ENCODE results near the gene SPRR1A.
"Not testable (repeated sequence)": the region's sequence is repeated elsewhere in the genome, so short reads cannot be mapped to it uniquely, and the experiment has no call there.

The SPRR1A gene

GRCh38 chr1:152972196-152972886 is 11.5 kb upstream of the SPRR1A start:
- DNase-seq (ENCODE audit: extremely low read depth in 1 of 2, low read depth in 1 of 2): no peak

GRCh38 chr1:152976688-152977087 is 7.2 kb upstream of the SPRR1A start:
- no peak for DNase-seq (ENCODE audit: extremely low read depth in 1 of 2, low read depth in 1 of 2)

GRCh38 chr1:152977614-152978013 is 6.3 kb upstream of the SPRR1A start:
- no peak for DNase-seq (ENCODE audit: extremely low read depth in 1 of 2, low read depth in 1 of 2)

DNA sequence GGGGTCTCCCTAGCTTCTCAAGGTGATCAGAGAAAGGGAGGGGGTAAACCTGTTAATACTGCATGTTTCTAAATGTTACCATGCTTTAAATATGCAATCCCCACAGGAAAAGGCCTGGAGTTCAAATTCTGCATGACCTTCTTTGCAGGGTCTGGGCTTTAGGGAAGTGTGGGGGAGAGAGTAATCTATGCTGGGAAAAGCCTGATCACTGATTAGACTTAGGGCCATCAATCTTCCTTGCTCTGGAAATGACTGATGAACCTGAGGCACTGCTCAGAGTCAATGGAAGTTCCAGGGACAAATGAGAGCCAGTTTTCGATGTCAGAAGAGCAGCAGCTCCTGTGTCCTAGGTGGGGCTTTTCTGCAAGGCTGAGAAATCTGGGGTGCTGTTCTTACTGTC is 3.2 kb upstream of the SPRR1A start:
- DNase-seq (ENCODE audit: extremely low read depth in 1 of 2, low read depth in 1 of 2): no peak

DNA sequence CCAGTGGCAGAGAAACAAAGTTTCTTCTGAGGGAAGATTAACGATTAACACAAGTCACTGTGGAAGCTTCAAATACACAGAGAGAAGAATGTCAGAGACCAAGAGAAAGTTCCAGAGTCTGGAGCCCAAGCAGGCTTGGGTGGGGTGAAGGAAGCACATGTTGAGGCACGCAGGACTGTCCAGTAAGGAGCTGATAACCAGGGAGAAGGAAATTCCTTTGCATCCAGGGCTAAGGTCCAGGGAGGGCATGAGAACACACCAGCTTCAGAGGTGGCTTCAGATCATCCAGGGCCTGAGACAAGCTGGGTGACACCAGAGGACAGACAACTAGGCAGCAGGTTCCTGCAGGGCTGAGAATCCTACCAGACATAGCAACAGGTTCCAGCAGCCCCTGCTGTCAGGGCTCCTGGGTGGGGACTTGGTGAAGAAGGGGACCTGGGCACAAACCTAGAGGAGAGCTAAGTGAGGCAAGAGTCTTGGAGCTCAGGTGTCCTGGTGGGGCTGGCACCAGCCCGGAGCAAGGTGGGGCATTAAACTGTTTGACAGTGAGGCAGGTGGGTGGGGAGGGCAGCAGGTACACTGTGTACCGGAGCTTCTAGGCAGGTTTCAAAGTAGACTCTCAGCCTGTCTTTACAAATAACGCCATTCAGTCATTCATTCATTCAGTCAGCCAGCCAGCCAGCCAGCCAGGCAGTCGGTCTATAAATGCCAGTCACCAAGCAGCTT is 2.6 kb upstream of the SPRR1A start:
- no peak for DNase-seq (ENCODE audit: extremely low read depth in 1 of 2, low read depth in 1 of 2)

DNA sequence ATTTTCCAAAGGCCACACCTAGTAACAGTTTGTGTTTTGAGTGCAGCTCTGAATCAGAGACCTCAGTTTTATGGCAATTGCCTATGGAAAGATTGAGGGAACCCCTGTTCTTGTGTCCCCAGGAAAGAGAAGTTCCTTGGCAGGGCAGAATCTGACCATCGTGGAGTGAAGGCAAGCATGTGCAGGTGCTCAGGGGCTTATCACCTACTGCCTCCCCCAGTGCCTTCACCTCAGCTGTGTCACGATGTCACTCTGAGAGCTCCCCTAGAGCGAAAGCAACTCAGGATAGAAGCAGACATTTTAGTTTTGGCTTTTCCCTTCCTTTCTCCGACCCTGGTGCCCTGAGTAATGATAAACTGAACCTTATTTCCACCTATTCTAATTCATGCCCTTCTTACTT is 1.8 kb upstream of the SPRR1A start:
- DNase-seq (ENCODE audit: extremely low read depth in 1 of 2, low read depth in 1 of 2): no peak

GRCh38 chr1:152983234-152983633 is 647 bp upstream of the SPRR1A start:
- no peak for DNase-seq (ENCODE audit: extremely low read depth in 1 of 2, low read depth in 1 of 2)

- DNase-seq (ENCODE audit: extremely low read depth in 1 of 2, low read depth in 1 of 2): no peak
Observed at GRCh38 chr1:152986578-152986977, 2.7 kb downstream of the SPRR1A start.

GRCh38 chr1:152993186-152993585 is 9.3 kb downstream of the SPRR1A start:
- DNase-seq (ENCODE audit: extremely low read depth in 1 of 2, low read depth in 1 of 2): no peak

DNA sequence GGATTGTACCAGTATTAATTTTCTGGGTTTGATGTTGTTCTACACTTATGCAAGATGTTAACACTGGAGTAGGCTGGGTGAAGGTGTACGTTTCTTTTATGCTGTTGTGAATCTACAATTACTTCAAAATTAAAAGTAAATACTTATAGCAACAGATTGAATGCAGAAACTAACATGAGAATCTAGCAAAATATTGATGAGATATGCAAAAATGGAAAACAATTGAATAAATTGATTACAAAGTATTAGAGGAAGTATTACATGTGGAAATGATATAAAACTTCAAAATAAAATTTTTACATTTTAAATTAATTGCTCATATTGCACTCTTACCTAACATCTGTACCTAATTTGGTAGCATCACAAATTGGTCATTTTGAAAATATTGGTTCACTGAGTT is 12.0 kb downstream of the SPRR1A start:
- DNase-seq (ENCODE audit: extremely low read depth in 1 of 2, low read depth in 1 of 2): no peak

GRCh38 chr1:152996633-152997400 is 12.9 kb downstream of the SPRR1A start:
- no peak for DNase-seq (ENCODE audit: extremely low read depth in 1 of 2, low read depth in 1 of 2)

DNA sequence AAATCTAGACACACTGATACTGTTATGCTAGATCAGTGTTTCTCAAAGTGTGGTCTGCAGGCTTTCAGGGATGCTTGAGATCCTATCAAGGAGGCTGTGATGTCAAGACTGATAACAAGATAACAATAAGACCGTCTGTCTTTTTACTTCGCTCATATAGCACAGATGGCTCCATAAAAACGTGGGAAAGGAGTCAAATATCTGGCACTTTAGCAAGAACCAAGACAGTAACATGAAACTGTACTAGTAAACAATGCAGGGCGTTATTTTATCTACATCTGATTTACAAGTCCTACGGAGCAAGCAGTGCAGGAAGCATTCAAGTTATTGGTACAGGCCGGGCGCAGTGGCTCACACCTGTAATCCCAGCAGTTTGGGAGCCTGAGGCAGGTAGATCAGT is 14.0 kb downstream of the SPRR1A start:
- no peak for DNase-seq (ENCODE audit: extremely low read depth in 1 of 2, low read depth in 1 of 2)

DNA sequence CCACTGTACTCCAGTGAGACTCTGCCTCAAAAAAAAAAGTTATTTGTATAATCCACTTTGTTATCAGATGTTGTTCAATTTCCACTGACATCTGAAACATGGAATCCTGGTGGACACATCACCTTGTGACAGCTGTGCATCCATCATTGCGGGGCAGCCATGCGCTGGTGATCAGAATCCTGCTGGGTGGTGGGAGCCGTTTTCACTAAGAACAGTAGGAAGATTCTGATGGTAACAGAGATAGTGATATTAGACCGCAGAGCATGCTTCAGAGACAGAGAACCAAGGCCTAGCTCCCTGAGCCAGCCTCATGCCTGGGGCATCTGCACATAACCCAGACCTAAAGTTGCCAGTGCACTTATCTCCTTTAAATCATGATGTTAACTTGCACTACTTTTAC is 14.6 kb downstream of the SPRR1A start:
- no peak for DNase-seq (ENCODE audit: extremely low read depth in 1 of 2, low read depth in 1 of 2)

DNA sequence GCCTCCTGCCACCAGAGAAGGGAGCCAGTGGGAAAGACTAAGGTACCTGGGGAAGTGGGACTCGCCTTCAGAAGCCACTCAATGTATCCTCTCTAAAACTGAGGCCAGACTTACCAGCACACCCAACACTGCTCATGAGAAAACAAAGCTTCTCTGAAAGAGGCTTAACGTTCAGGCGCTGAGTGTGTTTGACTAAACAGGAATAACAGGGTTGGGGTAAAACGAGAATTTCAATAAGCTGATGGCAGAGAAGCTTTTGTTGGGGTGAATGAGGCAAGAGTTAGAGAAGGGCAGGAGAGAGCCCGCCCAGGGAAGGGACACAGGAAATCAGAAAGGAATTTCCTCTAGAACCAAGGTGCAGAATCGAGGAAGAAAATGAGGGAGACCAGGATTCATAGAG is 15.9 kb downstream of the SPRR1A start:
- no peak for DNase-seq (ENCODE audit: extremely low read depth in 1 of 2, low read depth in 1 of 2)

DNA sequence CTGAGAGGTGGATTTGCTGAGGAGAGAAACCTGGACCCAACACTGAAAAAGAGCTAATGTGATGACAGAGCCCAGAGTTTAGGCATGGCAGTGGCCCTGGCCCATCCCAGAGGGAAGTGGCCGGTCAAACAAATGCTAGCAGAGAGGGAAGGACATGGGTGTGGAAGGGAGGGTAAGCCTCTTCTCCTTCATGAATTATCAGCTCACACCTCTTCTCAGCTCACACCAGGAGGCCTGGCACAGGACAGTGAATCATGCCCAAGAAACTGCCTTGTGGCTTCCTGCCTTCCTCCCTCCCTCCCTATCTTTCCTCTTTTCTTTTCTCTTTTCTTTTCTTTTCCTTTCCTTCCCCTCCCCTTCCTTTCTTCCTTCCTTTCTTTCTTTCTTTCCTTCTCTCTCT is 16.4 kb downstream of the SPRR1A start:
- DNase-seq (ENCODE audit: extremely low read depth in 1 of 2, low read depth in 1 of 2): no peak

DNA sequence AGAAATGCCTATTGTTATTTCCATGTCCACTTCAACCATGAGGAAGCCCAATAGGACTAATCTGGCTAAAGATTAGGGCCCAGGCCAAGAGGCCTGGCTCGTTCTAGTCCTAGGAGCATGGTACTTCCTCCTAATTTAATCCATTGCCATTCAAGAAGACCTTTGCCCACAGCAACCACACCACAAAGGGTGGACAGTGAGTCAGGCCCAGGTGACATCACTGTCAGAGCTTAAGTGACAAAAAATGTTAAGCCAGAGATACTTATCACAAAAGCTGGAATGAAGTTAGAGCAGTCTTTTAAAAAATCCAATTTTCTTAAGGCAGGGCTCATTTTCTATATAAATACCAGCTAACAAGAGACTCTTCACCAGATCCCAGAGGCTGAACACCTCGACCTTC is 17.5 kb downstream of the SPRR1A start, which contains the start of gene SPRR3:
TSS of gene SPRR3 (plus strand) at position 368 of the 400 bp plus-strand sequence. CDS start 1,272 bp downstream, outside the sequence.
- no peak for DNase-seq (ENCODE audit: extremely low read depth in 1 of 2, low read depth in 1 of 2)

DNA sequence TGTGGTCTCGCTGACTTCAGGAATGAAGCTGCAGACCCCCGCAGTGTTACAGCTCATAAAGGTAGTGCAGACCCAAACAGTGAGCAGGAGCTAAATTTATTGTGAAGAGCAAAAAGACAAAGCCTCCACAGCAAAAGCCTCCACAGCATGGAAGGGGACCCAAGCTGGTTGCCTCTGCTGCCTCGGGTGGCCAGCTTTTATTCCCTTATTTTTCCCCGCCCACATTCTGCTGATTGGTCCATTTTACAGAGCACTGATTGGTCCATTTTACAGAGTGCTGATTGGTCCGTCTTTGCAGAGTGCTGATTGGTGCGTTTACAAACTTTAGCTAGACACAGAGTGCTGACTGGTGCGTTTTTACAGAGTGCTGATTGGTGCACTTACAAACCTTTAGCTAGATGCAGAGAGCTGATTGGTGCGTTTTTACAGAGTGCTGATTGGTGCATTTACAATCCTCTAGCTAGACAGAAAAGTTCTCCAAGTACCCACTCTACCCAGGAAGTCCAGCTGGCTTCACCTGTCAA is 27.4 kb downstream of the SPRR1A start:
- DNase-seq (ENCODE audit: extremely low read depth in 1 of 2, low read depth in 1 of 2): not testable (repeated sequence)

- not testable (repeated sequence) for DNase-seq (ENCODE audit: extremely low read depth in 1 of 2, low read depth in 1 of 2)
Observed at GRCh38 chr1:153021829-153022228, 37.9 kb downstream of the SPRR1A start.

GRCh38 chr1:153022340-153022739 is 38.5 kb downstream of the SPRR1A start:
- not testable (repeated sequence) for DNase-seq (ENCODE audit: extremely low read depth in 1 of 2, low read depth in 1 of 2)

GRCh38 chr1:153023109-153023508 is 39.2 kb downstream of the SPRR1A start:
- no peak for DNase-seq (ENCODE audit: extremely low read depth in 1 of 2, low read depth in 1 of 2)

GRCh38 chr1:153024413-153024812 is 40.5 kb downstream of the SPRR1A start:
- DNase-seq (ENCODE audit: extremely low read depth in 1 of 2, low read depth in 1 of 2): no peak

Data from stimulated activated CD8-positive, alpha-beta memory T cell treated with anti-CD3 and anti-CD28 coated beads, Interleukin-7, amount 100 ng/mL, for 48 hours (primary cell).